Nephron progenitor cell (in vitro differentiated cells): Measurements from ENCODE around the gene MYO7A.

Experiments used
- DNase-seq: peaks from one replicate; pipeline ENCODE4 v3.0.0; 2021
- H3K27ac Mint-ChIP-seq: 2 replicates; pipeline ENCODE4 v1.8.0; 2021; ENCODE audit warnings: mild to moderate bottlenecking, moderate library complexity, mixed read lengths
- H3K27me3 Mint-ChIP-seq: 2 replicates; pipeline ENCODE4 v1.8.0; 2021; ENCODE audit warnings: mild to moderate bottlenecking, low read depth, mixed read lengths; ENCODE audit not compliant: poor library complexity
- H3K36me3 Mint-ChIP-seq: 2 replicates; pipeline ENCODE4 v1.8.0; 2021; ENCODE audit warnings: low read depth, mixed read lengths
- H3K4me1 Mint-ChIP-seq: 2 replicates; pipeline ENCODE4 v1.8.0; 2021; ENCODE audit warnings: mixed read lengths
- H3K4me3 Mint-ChIP-seq: 2 replicates; pipeline ENCODE4 v1.8.0; 2021; ENCODE audit warnings: mild to moderate bottlenecking, moderate library complexity, mixed read lengths
- H3K9me3 Mint-ChIP-seq: 2 replicates; pipeline ENCODE4 v1.8.0; 2021; ENCODE audit warnings: mild to moderate bottlenecking, moderate library complexity, mixed read lengths
- CTCF ChIP-seq: fragments of 200-600 bp; sonication (generic); IDR thresholded peaks from 2 replicates; pipeline ENCODE4 v1.5.0; 2021; ENCODE audit warnings: antibody characterized with exemption

Gene MYO7A

GRCh38 chr11:77082838-77083565, 45.0 kb upstream of the MYO7A start:
- Mint-ChIP-seq H3K4me1 (peaks cover 37% of the 10 kb centered on the region), H3K36me3 (peaks cover 18% of the 10 kb centered on the region), H3K9me3 (peaks cover 24% of the 10 kb centered on the region), H3K4me3 (no peak overlapping the region), H3K27ac (peak overlapping the region; percentile 88), H3K27me3 (peaks cover 5% of the 10 kb centered on the region)
- no peak for TF ChIP-seq CTCF
- no peak for DNase-seq

GRCh38 chr11:77083566-77084245, 44.3 kb upstream of the MYO7A start:
- Mint-ChIP-seq H3K4me1 (peaks cover 37% of the 10 kb centered on the region), H3K36me3 (peaks cover 11% of the 10 kb centered on the region), H3K9me3 (peaks cover 17% of the 10 kb centered on the region), H3K4me3 (no peak overlapping the region), H3K27ac (no peak overlapping the region), H3K27me3 (peaks cover 5% of the 10 kb centered on the region)
- DNase-seq: no peak
- no peak for TF ChIP-seq CTCF

GRCh38 chr11:77084581-77085191, 43.4 kb upstream of the MYO7A start:
- no peak for TF ChIP-seq CTCF
- H3K36me3 Mint-ChIP-seq: peaks cover 2% of the 10 kb centered on the region
- peaks cover 37% of the 10 kb centered on the region for H3K4me1 Mint-ChIP-seq
- no peak overlapping the region for H3K27ac Mint-ChIP-seq
- no peak for DNase-seq
- peaks cover 5% of the 10 kb centered on the region for H3K27me3 Mint-ChIP-seq
- H3K9me3 Mint-ChIP-seq: peaks cover 7% of the 10 kb centered on the region
- no peak overlapping the region for H3K4me3 Mint-ChIP-seq

DNA sequence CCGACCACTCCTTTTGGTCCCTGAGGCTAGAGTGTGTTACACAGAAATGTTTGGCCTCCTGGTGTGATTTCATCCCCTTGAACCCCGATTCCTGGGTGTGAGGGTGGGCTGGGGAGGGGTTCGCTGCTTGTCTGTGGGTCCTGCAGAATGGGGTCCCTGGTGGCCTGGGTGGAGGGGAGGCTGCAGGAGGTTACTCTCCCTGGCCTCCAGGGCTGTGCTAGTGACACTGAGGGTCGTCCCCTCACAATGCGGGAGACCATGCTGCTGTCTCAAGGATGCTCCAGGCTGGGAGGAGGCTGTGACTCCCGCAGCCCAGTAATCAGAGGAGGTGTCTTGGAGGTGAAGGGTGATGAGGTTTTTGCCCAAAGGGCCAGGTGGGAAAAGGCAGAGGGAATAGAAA, 42.4 kb upstream of the MYO7A start:
- Mint-ChIP-seq H3K4me1 (peaks cover 37% of the 10 kb centered on the region), H3K27me3 (peaks cover 5% of the 10 kb centered on the region), H3K27ac (peak overlapping the region; percentile 91), H3K4me3 (no peak overlapping the region), H3K36me3 (no peaks in the 10 kb centered on the region), H3K9me3 (no peaks in the 10 kb centered on the region)
- TF ChIP-seq CTCF: no peak
- no peak for DNase-seq

DNA sequence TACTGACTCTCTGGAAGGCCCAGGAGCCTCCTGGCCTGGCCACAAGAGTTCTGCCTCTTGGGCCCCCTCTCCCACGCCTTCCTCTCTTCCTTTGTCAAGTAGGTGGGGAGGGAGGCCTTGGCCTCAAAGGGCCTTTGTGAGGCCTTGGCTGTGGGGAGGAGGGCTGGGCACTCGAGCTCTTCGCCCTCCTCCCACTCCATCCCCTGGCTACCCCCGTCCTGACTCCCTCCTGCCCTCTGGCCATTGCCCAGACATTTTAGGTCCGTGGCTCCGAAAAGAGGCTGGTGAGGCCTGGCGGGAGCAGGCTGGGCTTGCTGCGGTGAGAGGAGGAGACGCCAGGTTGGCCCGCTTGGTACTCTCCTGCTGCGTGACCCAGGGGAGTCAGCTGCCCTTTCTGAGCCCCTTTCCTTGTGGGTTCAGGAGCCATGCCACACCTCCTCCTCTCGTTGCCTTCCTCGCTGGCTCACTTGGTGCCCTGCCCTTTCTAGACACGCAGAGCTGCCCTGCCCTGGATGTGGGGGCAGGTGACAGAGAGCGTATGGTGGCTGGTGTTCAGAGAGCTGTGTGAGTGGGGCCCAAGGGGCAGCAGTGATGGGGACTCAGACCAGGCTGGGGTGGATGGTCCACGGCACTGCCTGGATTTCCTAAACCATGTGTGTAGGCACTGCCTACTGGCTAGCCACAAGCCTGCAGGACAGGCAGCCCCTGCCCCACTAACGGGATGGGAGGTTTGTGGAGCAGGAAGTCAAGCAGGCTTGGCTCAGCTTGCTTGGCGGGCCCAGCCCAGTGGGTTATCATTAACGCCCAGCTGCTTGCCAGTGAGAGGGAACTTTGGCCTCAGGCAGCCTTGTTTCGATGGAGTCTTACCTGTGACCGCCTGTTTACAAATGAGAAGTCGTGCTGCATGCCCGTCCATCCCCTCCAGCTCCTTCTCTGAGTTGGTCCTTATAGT, 41.2 kb upstream of the MYO7A start:
- no peak overlapping the region for H3K4me3 Mint-ChIP-seq
- TF ChIP-seq CTCF: no peak
- no peak overlapping the region for H3K27ac Mint-ChIP-seq
- H3K36me3 Mint-ChIP-seq: no peaks in the 10 kb centered on the region
- no peaks in the 10 kb centered on the region for H3K9me3 Mint-ChIP-seq
- peaks cover 5% of the 10 kb centered on the region for H3K27me3 Mint-ChIP-seq
- H3K4me1 Mint-ChIP-seq: peaks cover 37% of the 10 kb centered on the region
- DNase-seq: no peak
